GM23338 (cell line): Measurements from ENCODE around the gene NINL.

ENCODE experiments used
- CREB1 ChIP-seq: fragments of 250-450 bp; sonication (Bioruptor Pico); IDR thresholded peaks from 2 replicates; pipeline ENCODE4 v1.5.0; 2020; ENCODE audit warnings: low read depth, mild to moderate bottlenecking, moderate library complexity
- EZH2 ChIP-seq: fragments of 200-600 bp; sonication (generic); IDR thresholded peaks from one replicate; pipeline ENCODE4 v1.8.0; 2017; ENCODE audit warnings: antibody characterized with exemption, mild to moderate bottlenecking, low read depth; ENCODE audit not compliant: unreplicated experiment
- EZH2phosphoT487 ChIP-seq: fragments of 200-600 bp; sonication (generic); IDR thresholded peaks from one replicate; pipeline ENCODE4 v1.8.1; 2018; ENCODE audit warnings: antibody characterized with exemption; ENCODE audit not compliant: unreplicated experiment
- JUNB ChIP-seq: IDR thresholded peaks from one replicate; pipeline ENCODE4 v1.6.1; 2016; ENCODE audit warnings: antibody characterized with exemption; ENCODE audit not compliant: unreplicated experiment
- POLR2AphosphoS5 ChIP-seq: IDR thresholded peaks from 2 replicates; pipeline ENCODE4 v1.6.1; 2016; ENCODE audit warnings: antibody characterized with exemption, low read depth
- STAT1 ChIP-seq: IDR thresholded peaks from one replicate; pipeline ENCODE4 v1.6.1; 2016; ENCODE audit warnings: antibody characterized with exemption; ENCODE audit not compliant: unreplicated experiment
- ZNF114 ChIP-seq: fragments of 250-450 bp; sonication (Bioruptor Pico); IDR thresholded peaks from 2 replicates; pipeline ENCODE4 v1.5.0; 2020; ENCODE audit warnings: mild to moderate bottlenecking, moderate library complexity
- ZNF331 ChIP-seq: fragments of 250-450 bp; sonication (Bioruptor Pico); IDR thresholded peaks from 2 replicates; pipeline ENCODE4 v1.5.0; 2020; ENCODE audit warnings: low read depth, mild to moderate bottlenecking, moderate library complexity
- TF ChIP-seq, protein P1 (sequence below): IDR thresholded peaks from one replicate; pipeline ENCODE4 v1.6.1; 2018; ENCODE audit warnings: antibody characterized with exemption; ENCODE audit not compliant: unreplicated experiment
- TF ChIP-seq, protein P2 (sequence below), 2 experiments: fragments of 200-600 bp in 1 of 2; sonication (generic) in 1 of 2; conservative IDR thresholded peaks; 2 replicates each; pipeline versions ENCODE4 v1.5.1 to v1.6.1; 2016 to 2017; ENCODE audit warnings: antibody characterized with exemption in 2 of 2, low read depth in 2 of 2, mild to moderate bottlenecking in 2 of 2, moderate library complexity in 1 of 2
- TF ChIP-seq, protein P3 (sequence below): IDR thresholded peaks from 2 replicates; pipeline ENCODE4 v1.6.1; 2016; ENCODE audit warnings: antibody characterized with exemption
- TF ChIP-seq, protein P4 (sequence below): fragments of 250-450 bp; sonication (Bioruptor Pico); IDR thresholded peaks from 2 replicates; pipeline ENCODE4 v1.5.0; 2020; ENCODE audit warnings: mild to moderate bottlenecking, moderate library complexity

DNA sequence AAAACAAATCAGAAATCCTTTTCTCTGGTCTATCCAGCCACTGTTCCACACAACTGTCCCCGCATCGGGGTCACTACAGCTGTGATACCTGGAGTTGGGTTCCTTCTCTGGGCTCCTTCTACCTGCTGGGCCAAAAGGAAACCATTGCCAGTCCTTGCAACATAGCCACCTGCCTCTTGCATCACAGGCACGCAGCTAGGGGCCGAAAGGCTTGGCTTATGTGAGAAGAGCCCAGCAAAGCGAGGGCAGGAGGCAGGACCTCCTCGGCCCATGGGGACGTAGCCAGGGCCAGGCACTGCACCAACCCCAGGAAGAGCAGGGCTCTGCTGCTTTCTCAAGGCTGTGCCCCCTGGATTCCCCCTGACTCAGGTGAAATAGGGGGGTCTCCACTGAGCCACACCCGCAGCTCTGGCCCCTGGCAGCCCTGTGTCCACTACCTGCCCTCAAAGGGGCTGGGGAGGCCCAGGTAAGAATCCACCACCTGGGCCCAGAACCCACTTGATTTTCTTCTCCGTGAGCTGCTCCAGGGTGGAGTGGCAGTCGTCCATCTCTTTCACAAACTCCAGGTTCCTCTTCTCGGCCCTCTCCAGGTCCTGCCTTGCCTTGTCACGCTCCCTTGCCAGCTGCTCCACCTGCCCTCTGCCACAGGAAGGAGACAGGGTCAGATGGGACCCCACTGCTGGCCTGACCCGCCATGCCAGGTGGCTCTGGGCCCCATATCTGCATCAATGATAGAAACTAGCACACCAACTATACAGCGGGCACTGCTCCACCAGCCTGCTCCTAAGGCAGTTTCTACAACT lies 89.0 kb downstream of the NINL start:
- TF ChIP-seq, protein P1, sequence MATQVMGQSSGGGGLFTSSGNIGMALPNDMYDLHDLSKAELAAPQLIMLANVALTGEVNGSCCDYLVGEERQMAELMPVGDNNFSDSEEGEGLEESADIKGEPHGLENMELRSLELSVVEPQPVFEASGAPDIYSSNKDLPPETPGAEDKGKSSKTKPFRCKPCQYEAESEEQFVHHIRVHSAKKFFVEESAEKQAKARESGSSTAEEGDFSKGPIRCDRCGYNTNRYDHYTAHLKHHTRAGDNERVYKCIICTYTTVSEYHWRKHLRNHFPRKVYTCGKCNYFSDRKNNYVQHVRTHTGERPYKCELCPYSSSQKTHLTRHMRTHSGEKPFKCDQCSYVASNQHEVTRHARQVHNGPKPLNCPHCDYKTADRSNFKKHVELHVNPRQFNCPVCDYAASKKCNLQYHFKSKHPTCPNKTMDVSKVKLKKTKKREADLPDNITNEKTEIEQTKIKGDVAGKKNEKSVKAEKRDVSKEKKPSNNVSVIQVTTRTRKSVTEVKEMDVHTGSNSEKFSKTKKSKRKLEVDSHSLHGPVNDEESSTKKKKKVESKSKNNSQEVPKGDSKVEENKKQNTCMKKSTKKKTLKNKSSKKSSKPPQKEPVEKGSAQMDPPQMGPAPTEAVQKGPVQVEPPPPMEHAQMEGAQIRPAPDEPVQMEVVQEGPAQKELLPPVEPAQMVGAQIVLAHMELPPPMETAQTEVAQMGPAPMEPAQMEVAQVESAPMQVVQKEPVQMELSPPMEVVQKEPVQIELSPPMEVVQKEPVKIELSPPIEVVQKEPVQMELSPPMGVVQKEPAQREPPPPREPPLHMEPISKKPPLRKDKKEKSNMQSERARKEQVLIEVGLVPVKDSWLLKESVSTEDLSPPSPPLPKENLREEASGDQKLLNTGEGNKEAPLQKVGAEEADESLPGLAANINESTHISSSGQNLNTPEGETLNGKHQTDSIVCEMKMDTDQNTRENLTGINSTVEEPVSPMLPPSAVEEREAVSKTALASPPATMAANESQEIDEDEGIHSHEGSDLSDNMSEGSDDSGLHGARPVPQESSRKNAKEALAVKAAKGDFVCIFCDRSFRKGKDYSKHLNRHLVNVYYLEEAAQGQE = no peak
- TF ChIP-seq, protein P2, sequence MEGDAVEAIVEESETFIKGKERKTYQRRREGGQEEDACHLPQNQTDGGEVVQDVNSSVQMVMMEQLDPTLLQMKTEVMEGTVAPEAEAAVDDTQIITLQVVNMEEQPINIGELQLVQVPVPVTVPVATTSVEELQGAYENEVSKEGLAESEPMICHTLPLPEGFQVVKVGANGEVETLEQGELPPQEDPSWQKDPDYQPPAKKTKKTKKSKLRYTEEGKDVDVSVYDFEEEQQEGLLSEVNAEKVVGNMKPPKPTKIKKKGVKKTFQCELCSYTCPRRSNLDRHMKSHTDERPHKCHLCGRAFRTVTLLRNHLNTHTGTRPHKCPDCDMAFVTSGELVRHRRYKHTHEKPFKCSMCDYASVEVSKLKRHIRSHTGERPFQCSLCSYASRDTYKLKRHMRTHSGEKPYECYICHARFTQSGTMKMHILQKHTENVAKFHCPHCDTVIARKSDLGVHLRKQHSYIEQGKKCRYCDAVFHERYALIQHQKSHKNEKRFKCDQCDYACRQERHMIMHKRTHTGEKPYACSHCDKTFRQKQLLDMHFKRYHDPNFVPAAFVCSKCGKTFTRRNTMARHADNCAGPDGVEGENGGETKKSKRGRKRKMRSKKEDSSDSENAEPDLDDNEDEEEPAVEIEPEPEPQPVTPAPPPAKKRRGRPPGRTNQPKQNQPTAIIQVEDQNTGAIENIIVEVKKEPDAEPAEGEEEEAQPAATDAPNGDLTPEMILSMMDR (conservative IDR thresholded peaks at IDR 0.05; ENCODE audit: low read depth in 2 of 2) = no peak
- TF ChIP-seq EZH2phosphoT487 (no peak), POLR2AphosphoS5 (no peak), CREB1 (no peak), EZH2 (no peak), STAT1 (no peak), JUNB (no peak), ZNF331 (CRISPR knock-in tag) (no peak), ZNF114 (no peak)
- TF ChIP-seq, protein P3, sequence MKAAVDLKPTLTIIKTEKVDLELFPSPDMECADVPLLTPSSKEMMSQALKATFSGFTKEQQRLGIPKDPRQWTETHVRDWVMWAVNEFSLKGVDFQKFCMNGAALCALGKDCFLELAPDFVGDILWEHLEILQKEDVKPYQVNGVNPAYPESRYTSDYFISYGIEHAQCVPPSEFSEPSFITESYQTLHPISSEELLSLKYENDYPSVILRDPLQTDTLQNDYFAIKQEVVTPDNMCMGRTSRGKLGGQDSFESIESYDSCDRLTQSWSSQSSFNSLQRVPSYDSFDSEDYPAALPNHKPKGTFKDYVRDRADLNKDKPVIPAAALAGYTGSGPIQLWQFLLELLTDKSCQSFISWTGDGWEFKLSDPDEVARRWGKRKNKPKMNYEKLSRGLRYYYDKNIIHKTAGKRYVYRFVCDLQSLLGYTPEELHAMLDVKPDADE = no peak
- TF ChIP-seq, protein P4, sequence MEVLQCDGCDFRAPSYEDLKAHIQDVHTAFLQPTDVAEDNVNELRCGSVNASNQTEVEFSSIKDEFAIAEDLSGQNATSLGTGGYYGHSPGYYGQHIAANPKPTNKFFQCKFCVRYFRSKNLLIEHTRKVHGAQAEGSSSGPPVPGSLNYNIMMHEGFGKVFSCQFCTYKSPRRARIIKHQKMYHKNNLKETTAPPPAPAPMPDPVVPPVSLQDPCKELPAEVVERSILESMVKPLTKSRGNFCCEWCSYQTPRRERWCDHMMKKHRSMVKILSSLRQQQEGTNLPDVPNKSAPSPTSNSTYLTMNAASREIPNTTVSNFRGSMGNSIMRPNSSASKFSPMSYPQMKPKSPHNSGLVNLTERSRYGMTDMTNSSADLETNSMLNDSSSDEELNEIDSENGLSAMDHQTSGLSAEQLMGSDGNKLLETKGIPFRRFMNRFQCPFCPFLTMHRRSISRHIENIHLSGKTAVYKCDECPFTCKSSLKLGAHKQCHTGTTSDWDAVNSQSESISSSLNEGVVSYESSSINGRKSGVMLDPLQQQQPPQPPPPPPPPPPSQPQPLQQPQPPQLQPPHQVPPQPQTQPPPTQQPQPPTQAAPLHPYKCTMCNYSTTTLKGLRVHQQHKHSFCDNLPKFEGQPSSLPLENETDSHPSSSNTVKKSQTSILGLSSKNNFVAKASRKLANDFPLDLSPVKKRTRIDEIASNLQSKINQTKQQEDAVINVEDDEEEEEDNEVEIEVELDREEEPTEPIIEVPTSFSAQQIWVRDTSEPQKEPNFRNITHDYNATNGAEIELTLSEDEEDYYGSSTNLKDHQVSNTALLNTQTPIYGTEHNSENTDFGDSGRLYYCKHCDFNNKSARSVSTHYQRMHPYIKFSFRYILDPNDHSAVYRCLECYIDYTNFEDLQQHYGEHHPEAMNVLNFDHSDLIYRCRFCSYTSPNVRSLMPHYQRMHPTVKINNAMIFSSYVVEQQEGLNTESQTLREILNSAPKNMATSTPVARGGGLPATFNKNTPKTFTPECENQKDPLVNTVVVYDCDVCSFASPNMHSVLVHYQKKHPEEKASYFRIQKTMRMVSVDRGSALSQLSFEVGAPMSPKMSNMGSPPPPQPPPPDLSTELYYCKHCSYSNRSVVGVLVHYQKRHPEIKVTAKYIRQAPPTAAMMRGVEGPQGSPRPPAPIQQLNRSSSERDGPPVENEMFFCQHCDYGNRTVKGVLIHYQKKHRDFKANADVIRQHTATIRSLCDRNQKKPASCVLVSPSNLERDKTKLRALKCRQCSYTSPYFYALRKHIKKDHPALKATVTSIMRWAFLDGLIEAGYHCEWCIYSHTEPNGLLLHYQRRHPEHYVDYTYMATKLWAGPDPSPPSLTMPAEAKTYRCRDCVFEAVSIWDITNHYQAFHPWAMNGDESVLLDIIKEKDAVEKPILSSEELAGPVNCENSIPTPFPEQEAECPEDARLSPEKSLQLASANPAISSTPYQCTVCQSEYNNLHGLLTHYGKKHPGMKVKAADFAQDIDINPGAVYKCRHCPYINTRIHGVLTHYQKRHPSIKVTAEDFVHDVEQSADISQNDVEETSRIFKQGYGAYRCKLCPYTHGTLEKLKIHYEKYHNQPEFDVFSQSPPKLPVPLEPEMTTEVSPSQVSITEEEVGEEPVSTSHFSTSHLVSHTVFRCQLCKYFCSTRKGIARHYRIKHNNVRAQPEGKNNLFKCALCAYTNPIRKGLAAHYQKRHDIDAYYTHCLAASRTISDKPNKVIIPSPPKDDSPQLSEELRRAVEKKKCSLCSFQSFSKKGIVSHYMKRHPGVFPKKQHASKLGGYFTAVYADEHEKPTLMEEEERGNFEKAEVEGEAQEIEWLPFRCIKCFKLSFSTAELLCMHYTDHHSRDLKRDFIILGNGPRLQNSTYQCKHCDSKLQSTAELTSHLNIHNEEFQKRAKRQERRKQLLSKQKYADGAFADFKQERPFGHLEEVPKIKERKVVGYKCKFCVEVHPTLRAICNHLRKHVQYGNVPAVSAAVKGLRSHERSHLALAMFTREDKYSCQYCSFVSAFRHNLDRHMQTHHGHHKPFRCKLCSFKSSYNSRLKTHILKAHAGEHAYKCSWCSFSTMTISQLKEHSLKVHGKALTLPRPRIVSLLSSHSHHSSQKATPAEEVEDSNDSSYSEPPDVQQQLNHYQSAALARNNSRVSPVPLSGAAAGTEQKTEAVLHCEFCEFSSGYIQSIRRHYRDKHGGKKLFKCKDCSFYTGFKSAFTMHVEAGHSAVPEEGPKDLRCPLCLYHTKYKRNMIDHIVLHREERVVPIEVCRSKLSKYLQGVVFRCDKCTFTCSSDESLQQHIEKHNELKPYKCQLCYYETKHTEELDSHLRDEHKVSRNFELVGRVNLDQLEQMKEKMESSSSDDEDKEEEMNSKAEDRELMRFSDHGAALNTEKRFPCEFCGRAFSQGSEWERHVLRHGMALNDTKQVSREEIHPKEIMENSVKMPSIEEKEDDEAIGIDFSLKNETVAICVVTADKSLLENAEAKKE (CRISPR knock-in tag) = no peak
